Activated T-helper 2 cell treated with anti-CD3 and anti-CD28 coated beads, Interferon-gamma antibody, Interleukin-2, Interleukin-4, amounts not matched to agents 10 μg/mL and 5 μg/mL and 100 μg/mL, durations not matched to agents 14 hours and 24 hours and 36 hours (primary cell): ENCODE results near the gene CSNK2B. TPM values are rescaled to one million over a fixed set of nuclear protein-coding genes. Genes with fewer than 3 reads are reported as not detected.

ENCODE experiments used
- DNase-seq: peaks from one replicate; pipeline ENCODE4 v3.0.0; 2021; ENCODE audit warnings: low spot score
- H3K27ac Mint-ChIP-seq: one replicate; pipeline ENCODE4 v1.8.0; 2021; ENCODE audit warnings: mixed read lengths
- H3K27me3 Mint-ChIP-seq: one replicate; pipeline ENCODE4 v1.8.0; 2021; ENCODE audit warnings: low read depth, mixed read lengths
- H3K36me3 Mint-ChIP-seq: one replicate; pipeline ENCODE4 v1.8.0; 2021; ENCODE audit warnings: low read depth, mixed read lengths
- H3K4me1 Mint-ChIP-seq: one replicate; pipeline ENCODE4 v1.8.0; 2021; ENCODE audit warnings: low read depth, mixed read lengths
- H3K4me3 Mint-ChIP-seq: one replicate; pipeline ENCODE4 v1.8.0; 2021; ENCODE audit warnings: low read depth, mild to moderate bottlenecking, moderate library complexity, mixed read lengths
- H3K9me3 Mint-ChIP-seq: one replicate; pipeline ENCODE4 v1.8.0; 2021; ENCODE audit warnings: mixed read lengths
- intact Hi-C: fragments of 100-400 bp; cut with micrococcal nuclease; formaldehyde crosslinking; loops from one replicate; pipeline ENCODE4 v1.15.1; 2023
- total RNA-seq: library from RNA; stranded (reverse); gene quantifications from 2 replicates; pipeline ENCODE4 v1.2.3, GENCODE V29; 2022

Gene CSNK2B
- total RNA-seq = 266 and 279 TPM in 2 replicates

DNA sequence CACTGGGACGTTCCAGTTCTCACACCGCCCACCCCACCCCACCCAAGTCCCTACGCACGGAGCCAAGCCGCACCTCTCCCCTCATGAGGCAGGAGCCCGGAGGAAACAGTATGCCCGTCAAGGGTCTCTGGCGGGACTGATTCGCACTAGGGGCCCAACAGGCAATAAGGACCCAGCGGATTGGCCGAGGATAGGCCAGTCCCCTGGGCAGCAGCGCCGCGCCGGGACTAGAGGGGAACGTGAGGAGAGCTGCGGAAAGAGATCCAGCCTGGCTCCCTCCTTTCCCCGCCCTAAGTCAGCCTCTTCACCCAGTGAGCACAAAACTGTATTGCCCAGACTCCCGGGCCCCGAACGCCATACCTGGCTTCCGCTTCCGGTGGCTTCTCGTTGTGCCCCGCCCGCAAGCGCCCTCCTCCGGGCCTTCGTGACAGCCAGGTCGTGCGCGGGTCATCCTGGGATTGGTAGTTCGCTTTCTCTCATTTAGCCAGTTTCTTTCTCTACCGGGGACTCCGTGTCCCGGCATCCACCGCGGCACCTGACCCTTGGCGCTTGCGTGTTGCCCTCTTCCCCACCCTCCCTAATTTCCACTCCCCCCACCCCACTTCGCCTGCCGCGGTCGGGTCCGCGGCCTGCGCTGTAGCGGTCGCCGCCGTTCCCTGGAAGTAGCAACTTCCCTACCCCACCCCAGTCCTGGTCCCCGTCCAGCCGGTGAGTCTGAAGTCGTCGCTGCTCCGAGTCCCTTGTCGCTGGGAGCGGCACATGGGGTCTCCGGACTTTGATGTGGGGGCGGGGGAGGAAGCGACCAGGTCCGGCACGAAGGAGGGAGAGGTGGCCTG lies at the start of gene CSNK2B:
TSS of gene CSNK2B (plus strand) at position 580 of the 836 bp plus-strand sequence. CDS start 752 bp downstream, outside the sequence.
- intact Hi-C loops = loop anchor here (1.0 to 5.0 kb wide), 7 partner anchors 13 to 232 kb away; partner anchors contain the start of genes ABHD16A, BAG6, DDX39B and EHMT2
- H3K27me3 Mint-ChIP-seq = no peaks in the 10 kb centered on the region
- peak; percentile 98 for DNase-seq
- H3K36me3 Mint-ChIP-seq = peaks cover 89% of the 10 kb centered on the region
- H3K4me1 Mint-ChIP-seq = peaks cover 43% of the 10 kb centered on the region
- peak within 1 kb of the TSS; percentile 94 for H3K27ac Mint-ChIP-seq
- H3K4me3 Mint-ChIP-seq = peak within 1 kb of the TSS; percentile 96
- no peaks in the 10 kb centered on the region for H3K9me3 Mint-ChIP-seq

DNA sequence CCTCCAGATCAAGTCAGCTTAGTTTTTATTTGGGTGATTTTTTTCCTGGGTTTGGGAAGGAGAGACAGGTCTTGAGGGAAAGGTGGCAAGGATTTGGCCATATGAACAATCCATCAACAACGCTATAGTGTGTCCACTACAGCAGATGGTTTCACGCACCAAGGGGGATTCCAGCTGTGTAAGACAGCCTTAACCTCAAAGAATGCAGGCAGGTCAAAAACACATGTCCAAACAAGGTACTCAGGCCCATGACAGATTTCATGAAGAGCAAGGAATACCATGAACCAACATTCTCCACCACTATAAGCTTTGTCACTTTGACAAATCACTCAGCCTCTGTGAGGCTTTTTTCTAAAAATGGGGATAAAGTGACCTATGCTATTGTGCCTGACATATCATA lies 48.9 kb upstream of the CSNK2B start:
- H3K36me3 Mint-ChIP-seq = peaks cover 17% of the 10 kb centered on the region
- intact Hi-C loops = no loop called here
- H3K9me3 Mint-ChIP-seq = no peaks in the 10 kb centered on the region
- peak overlapping the region; percentile 77 for H3K4me3 Mint-ChIP-seq
- DNase-seq = no peak
- H3K27me3 Mint-ChIP-seq = no peaks in the 10 kb centered on the region
- H3K27ac Mint-ChIP-seq = no peak overlapping the region
- H3K4me1 Mint-ChIP-seq = peaks cover 32% of the 10 kb centered on the region

DNA sequence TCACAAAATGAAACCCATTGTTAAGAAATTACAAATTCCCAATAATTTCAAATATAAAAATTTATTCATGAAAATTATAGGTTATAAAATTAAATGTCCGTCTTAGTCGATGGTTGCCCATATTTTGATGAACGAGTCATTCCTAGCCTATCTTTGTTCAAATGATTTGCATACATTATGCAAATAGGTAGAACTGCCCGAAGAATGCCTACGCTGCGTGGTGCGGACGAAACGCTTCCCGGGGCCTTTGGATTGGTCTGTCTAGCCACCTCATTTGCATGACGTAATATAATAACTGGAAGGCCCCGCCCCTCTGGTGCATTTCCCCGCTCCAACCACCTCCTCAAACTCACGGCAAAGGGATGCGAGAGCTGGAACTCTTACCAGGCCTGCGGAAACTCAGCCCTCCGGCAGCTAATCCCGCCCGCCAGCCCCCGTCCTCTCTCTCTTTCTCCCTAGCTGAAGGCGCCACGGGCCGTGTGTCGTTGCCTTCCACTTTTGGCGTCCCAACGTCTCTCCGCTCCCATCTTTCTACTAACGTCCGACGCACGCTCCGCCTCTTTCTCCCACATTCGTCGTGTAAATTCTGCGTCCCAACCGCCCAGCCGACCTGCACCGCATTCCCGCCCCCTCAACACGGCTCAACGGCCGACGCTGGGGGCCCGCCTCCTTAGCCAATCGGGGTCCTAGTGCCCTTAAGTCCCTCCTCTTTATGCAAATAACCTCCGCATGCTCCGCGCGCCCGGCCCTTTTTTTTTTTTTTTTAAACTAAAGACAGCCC lies 45.9 kb upstream of the CSNK2B start:
- peaks cover 39% of the 10 kb centered on the region for H3K4me1 Mint-ChIP-seq
- H3K36me3 Mint-ChIP-seq = peaks cover 44% of the 10 kb centered on the region
- peak overlapping the region; percentile 81 for H3K4me3 Mint-ChIP-seq
- peak; percentile 98 for DNase-seq
- H3K9me3 Mint-ChIP-seq = no peaks in the 10 kb centered on the region
- peak overlapping the region; percentile 94 for H3K27ac Mint-ChIP-seq
- intact Hi-C loops = loop anchor here (1.0 to 2.0 kb wide), 6 partner anchors 32 to 243 kb away; partner anchors contain the start of genes BAG6, DDX39B and NFKBIL1
- H3K27me3 Mint-ChIP-seq = no peaks in the 10 kb centered on the region

DNA sequence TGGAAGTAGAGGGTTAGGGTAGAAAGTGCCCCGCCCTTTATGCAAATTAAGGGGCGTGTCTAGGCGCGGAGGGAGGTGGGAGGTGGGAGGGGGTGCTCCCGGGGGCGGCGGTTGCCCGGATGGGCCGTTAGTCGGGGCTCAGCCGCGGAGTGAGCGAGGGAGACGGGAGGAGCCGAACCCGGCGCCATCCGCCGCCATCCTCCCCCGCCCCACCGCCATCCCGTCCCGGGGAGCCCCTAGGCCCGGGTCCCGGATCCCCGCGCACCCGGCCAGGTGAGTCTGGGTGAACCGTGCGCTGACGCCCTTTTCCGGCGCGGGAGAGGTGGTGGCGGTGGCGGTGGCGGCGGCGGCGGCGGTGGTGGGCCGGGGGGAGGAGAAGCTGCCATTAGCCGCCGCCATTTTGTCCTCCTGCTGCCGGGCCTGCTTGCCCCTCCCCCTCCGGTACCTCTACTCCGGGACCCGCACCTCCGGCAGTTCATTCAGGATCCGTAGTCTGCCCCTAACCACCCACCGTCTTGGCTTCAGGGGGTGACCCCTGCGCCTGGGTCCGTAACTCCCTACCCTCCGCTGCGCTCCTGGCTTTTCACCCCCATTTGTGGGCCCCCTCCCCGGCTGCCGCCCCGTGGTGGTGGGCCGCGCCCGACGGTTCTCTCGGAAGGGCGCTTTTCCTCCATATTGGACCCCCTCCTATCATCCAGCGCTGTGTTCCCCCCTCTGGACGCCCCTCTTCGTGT lies 45.1 kb upstream of the CSNK2B start, which contains the start of gene PRRC2A:
TSS of gene PRRC2A (plus strand) at position 130 of the 734 bp plus-strand sequence. CDS start 2,075 bp downstream, outside the sequence.
- peak within 1 kb of the TSS; percentile 94 for H3K4me3 Mint-ChIP-seq
- no peaks in the 10 kb centered on the region for H3K27me3 Mint-ChIP-seq
- no peaks in the 10 kb centered on the region for H3K9me3 Mint-ChIP-seq
- peaks cover 32% of the 10 kb centered on the region for H3K4me1 Mint-ChIP-seq
- intact Hi-C loops = loop anchor here (1.0 to 2.0 kb wide), 6 partner anchors 32 to 243 kb away; partner anchors contain the start of genes BAG6, DDX39B and NFKBIL1
- no peak for DNase-seq
- peak within 1 kb of the TSS; percentile 94 for H3K27ac Mint-ChIP-seq
- H3K36me3 Mint-ChIP-seq = peaks cover 51% of the 10 kb centered on the region

DNA sequence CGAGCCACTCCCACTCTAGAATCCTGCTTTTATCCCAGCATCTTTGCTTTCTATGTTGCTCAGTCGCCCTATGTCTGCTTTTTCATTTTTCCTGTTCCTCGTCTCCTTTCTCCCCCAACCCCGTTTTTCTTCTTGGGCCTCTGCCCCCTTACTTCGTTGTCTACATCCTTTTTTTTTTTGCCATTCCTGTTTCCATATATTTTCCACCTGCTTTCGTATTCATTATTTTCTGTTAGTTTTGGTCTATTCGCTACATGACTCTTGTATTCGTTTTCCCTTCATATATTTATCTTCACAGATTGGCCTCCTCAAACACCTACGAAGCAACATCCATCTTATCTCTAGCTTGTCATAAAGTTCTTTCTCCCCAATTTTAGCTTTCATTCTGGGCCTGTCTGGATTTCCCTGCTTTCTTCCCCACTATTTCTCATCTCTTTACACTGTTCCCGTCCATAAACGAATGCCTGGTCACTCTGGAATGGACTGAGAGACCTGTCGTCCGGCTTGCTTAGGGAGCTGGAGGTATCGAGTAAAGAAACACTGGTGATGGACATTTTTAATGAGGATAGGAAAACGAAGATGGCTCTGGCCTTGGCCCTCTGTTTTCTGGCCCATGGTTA lies 44.5 kb upstream of the CSNK2B start:
- peak overlapping the region; percentile 93 for H3K27ac Mint-ChIP-seq
- intact Hi-C loops = loop anchor here (2.0 kb wide), 1 partner anchor 117 kb away; no protein-coding TSS in a partner anchor
- H3K36me3 Mint-ChIP-seq = peaks cover 58% of the 10 kb centered on the region
- no peaks in the 10 kb centered on the region for H3K9me3 Mint-ChIP-seq
- peak overlapping the region; percentile 94 for H3K4me3 Mint-ChIP-seq
- H3K27me3 Mint-ChIP-seq = no peaks in the 10 kb centered on the region
- peaks cover 25% of the 10 kb centered on the region for H3K4me1 Mint-ChIP-seq
- no peak for DNase-seq

DNA sequence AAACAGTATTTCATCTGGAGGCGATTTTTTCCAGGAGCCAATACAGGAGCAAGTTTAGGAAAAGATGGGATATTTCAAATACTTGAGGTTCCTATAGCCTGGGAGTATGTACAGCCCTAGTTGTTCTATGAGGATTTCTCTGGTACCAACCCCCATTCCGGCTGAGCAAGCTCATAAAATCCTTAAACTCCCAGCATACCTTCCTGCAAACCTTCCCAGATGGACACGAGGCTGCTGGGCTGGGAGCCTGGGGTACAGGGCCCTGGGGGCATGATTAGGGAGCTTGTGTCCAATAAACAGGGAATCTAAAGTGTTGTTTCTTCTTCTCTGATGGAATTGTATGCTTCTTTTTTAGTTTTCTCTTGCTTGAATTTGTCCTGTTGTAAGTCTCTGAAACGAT lies 43.9 kb upstream of the CSNK2B start:
- peak overlapping the region; percentile 93 for H3K27ac Mint-ChIP-seq
- H3K4me1 Mint-ChIP-seq = peaks cover 22% of the 10 kb centered on the region
- peak overlapping the region; percentile 94 for H3K4me3 Mint-ChIP-seq
- no peak for DNase-seq
- H3K27me3 Mint-ChIP-seq = no peaks in the 10 kb centered on the region
- H3K9me3 Mint-ChIP-seq = no peaks in the 10 kb centered on the region
- peaks cover 59% of the 10 kb centered on the region for H3K36me3 Mint-ChIP-seq
- intact Hi-C loops = loop anchor here (2.0 kb wide), 1 partner anchor 117 kb away; no protein-coding TSS in a partner anchor

DNA sequence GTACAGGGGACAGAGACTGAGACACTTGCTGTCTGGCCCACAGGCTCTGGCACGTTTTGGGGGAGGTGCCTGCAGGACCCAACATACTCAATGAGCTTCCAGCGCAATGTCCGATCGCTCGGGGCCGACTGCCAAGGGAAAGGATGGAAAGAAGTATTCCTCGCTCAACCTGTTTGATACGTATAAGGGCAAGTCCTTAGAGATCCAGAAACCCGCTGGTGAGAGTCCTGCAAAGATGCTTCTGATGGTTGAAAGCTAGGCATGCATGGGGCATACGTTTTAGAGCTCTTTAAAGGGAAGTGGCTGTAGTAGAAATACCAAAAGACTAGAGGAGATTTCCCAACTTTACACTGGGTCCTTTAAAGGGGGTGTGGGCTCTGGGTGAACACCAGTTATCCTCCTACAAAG lies 43.2 kb upstream of the CSNK2B start:
- Mint-ChIP-seq H3K9me3 (no peaks in the 10 kb centered on the region), H3K27ac (peak overlapping the region; percentile 93), H3K4me3 (peak overlapping the region; percentile 94), H3K36me3 (peaks cover 66% of the 10 kb centered on the region), H3K4me1 (peaks cover 26% of the 10 kb centered on the region), H3K27me3 (no peaks in the 10 kb centered on the region)
- intact Hi-C loops = no loop called here
- no peak for DNase-seq

DNA sequence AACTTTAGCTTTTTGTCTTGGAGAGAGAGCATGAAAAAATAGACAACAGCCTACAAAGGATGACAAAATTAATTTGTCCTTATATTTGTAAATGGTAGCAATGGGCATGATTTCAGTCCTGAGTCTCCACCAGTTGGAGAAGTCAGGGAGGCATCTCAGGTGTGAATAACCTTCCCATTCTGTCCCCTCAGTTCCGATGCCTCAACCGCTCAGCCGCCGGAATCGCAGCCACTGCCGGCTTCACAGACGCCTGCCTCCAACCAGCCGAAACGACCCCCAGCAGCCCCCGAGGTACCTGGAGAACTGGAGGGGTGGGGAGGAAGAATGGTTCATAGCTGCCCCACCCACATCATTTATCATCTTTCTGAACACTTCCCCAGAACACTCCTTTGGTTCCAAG lies 41.8 kb upstream of the CSNK2B start:
- Mint-ChIP-seq H3K9me3 (no peaks in the 10 kb centered on the region), H3K27ac (no peak overlapping the region)
- intact Hi-C loops = no loop called here

DNA sequence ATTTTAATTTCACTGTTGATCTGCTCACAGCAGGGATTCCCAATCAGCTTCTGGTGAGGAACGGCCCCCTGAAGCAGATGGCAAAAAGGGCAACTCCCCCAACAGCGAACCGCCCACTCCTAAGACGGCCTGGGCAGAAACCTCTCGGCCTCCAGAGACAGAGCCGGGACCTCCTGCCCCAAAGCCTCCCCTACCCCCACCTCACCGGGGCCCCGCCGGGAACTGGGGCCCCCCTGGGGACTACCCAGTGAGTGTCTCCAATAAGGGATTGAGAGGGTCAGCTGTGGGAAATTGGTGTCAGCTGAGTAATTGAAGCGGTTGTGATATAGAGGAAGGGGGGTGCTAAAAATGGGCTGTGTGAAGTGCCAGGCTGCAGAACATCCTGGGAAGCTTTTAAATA lies 38.9 kb upstream of the CSNK2B start:
- H3K36me3 Mint-ChIP-seq = peaks cover 93% of the 10 kb centered on the region
- no peaks in the 10 kb centered on the region for H3K9me3 Mint-ChIP-seq
- intact Hi-C loops = no loop called here
- no peaks in the 10 kb centered on the region for H3K27me3 Mint-ChIP-seq
- H3K4me3 Mint-ChIP-seq = no peak overlapping the region
- no peak for DNase-seq
- no peak overlapping the region for H3K27ac Mint-ChIP-seq
- H3K4me1 Mint-ChIP-seq = peaks cover 19% of the 10 kb centered on the region

More for the DNA sequence above, 41.8 kb upstream of the CSNK2B start:
- peaks cover 26% of the 10 kb centered on the region for H3K4me1 Mint-ChIP-seq
- H3K27me3 Mint-ChIP-seq = no peaks in the 10 kb centered on the region
- no peak overlapping the region for H3K4me3 Mint-ChIP-seq
- H3K36me3 Mint-ChIP-seq = peaks cover 77% of the 10 kb centered on the region
- no peak for DNase-seq

DNA sequence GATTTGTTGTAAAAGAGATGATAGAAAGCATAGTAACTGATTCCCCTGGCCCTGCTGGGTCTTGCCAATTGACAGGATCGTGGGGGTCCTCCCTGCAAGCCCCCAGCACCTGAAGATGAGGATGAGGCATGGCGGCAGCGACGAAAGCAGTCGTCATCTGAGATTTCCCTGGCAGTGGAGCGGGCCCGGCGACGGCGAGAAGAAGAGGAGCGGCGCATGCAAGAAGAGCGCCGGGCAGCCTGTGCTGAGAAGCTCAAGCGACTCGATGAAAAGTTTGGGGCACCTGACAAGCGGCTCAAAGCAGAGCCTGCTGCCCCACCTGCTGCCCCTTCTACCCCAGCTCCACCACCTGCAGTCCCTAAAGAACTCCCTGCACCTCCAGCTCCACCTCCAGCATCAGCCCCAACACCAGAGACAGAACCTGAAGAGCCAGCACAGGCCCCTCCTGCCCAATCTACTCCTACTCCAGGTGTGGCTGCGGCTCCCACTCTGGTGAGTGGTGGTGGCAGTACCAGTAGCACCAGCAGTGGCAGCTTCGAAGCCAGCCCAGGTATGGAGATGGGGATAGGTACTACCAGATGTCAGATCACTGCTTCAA lies 38.1 kb upstream of the CSNK2B start:
- DNase-seq = no peak
- peaks cover 10% of the 10 kb centered on the region for H3K4me1 Mint-ChIP-seq
- no peaks in the 10 kb centered on the region for H3K9me3 Mint-ChIP-seq
- peaks cover 91% of the 10 kb centered on the region for H3K36me3 Mint-ChIP-seq
- no peak overlapping the region for H3K27ac Mint-ChIP-seq
- H3K27me3 Mint-ChIP-seq = no peaks in the 10 kb centered on the region
- no peak overlapping the region for H3K4me3 Mint-ChIP-seq
- intact Hi-C loops = no loop called here

DNA sequence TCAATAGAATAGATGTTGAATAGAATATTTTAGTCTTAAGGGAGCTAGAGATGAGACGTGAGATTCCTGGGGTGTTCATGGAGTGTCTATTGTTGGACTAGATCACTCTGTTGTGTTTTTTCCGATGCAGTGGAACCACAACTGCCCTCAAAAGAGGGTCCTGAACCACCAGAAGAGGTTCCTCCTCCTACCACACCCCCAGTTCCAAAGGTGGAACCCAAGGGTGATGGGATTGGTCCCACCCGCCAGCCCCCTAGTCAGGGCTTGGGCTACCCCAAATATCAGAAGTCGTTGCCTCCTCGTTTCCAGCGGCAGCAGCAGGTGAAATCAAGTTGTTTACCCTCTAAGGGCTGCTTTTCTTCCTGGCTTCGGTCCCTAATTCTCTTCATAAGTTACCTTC lies 36.9 kb upstream of the CSNK2B start:
- Mint-ChIP-seq H3K36me3 (peaks cover 92% of the 10 kb centered on the region), H3K27me3 (no peaks in the 10 kb centered on the region), H3K27ac (no peak overlapping the region), H3K4me3 (no peak overlapping the region), H3K9me3 (no peaks in the 10 kb centered on the region), H3K4me1 (peaks cover 7% of the 10 kb centered on the region)
- intact Hi-C loops = no loop called here
- DNase-seq = no peak
